ENCODE results near the gene FOXP1. TPM values are rescaled to one million over a fixed set of nuclear protein-coding genes. Genes with fewer than 3 reads are reported as not detected.
A peak's percentile ranks its signal among the peaks of the same experiment; 100 is the strongest.
"Not testable (repeated sequence)": the region's sequence is repeated elsewhere in the genome, so short reads cannot be mapped to it uniquely, and the experiment has no call there.

The FOXP1 gene
- total RNA-seq, 1 donor from 2014 or later, result 128 TPM

DNA sequence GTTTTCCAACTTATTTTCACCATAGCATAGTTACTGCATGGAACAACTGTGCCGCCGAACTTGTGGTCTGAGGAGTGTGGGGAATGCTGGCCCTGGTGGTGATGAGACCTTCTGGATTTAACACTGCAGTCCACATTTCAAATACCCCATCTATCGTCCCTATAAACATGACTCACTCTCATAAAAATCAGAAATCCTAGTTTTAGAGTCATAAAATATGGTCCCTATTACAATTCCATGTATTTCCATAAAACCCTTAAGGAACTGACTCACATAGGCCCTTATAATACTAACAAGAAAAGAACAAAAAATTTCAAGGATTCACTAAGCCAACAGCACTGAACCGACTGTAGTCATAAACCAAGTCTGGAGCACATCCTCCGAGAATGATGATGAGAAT, 147.2 kb downstream of the FOXP1 start:
- H3K4me3 ChIP-seq, result no peak overlapping the region
- H3K4me1 ChIP-seq, result peaks cover 73% of the 10 kb centered on the region
- no peaks in the 10 kb centered on the region for H3K27me3 ChIP-seq
- H3K9me3 ChIP-seq, result no peaks in the 10 kb centered on the region
- no peak for DNase-seq (ENCODE audit: extremely low spot score in 2 of 2)
- TF ChIP-seq POLR2AphosphoS5 (IDR thresholded peaks at IDR 0.05; ENCODE audit: insufficient read depth in 1 of 2, low read depth in 1 of 2), result no peak
- no peak for TF ChIP-seq POLR2A (IDR thresholded peaks at IDR 0.05)
- TF ChIP-seq, protein P1, sequence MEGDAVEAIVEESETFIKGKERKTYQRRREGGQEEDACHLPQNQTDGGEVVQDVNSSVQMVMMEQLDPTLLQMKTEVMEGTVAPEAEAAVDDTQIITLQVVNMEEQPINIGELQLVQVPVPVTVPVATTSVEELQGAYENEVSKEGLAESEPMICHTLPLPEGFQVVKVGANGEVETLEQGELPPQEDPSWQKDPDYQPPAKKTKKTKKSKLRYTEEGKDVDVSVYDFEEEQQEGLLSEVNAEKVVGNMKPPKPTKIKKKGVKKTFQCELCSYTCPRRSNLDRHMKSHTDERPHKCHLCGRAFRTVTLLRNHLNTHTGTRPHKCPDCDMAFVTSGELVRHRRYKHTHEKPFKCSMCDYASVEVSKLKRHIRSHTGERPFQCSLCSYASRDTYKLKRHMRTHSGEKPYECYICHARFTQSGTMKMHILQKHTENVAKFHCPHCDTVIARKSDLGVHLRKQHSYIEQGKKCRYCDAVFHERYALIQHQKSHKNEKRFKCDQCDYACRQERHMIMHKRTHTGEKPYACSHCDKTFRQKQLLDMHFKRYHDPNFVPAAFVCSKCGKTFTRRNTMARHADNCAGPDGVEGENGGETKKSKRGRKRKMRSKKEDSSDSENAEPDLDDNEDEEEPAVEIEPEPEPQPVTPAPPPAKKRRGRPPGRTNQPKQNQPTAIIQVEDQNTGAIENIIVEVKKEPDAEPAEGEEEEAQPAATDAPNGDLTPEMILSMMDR (IDR thresholded peaks at IDR 0.05), result no peak
- intact Hi-C loops (cut with DNase I), result no loop called here
- H3K27ac ChIP-seq, result peak overlapping the region; percentile 40
- no peaks in the 10 kb centered on the region for H3K36me3 ChIP-seq

DNA sequence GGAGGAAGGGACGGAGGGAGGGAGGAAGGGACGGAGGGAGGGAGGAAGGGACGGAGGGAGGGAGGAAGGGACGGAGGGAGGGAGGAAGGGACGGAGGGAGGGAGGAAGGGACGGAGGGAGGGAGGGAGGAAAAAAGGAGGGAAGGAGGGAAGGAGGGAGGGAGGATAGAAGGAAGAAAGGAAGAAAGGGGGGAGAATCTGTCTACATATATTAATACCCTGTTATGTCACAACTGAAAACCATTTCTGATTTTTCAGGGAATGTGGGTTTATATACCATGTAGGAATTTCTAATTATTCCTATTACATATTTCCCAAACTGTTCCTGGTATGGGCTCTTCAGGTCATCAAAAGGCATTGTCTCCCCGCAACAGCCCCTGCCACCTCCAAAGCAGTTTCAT, 147.7 kb downstream of the FOXP1 start:
- H3K36me3 ChIP-seq; H3K9me3 ChIP-seq; H3K27me3 ChIP-seq; intact Hi-C loops (cut with DNase I); H3K4me3 ChIP-seq; DNase-seq (ENCODE audit: extremely low spot score in 2 of 2): not testable (repeated sequence)
- H3K27ac ChIP-seq, result peak overlapping the region; percentile 40
- H3K4me1 ChIP-seq, result peaks cover 73% of the 10 kb centered on the region

DNA sequence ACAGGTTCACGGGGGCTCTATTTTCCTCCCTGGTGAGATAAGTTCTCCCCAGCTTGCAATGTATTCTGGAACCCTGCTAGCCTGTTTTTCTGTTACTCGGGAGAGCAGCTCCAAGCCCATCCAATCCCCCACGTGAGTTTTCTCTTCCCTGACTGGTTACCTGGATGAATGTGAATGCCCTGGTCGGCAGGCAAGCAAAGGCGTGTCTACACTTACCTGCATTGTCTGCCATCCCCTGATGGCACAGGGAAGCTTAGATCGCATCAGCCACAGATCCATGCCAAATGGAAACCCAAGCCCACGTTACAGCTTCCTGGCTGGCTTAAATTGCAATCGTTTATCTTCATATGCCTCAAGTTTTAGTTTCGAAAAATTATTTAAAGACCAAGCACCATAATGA, 149.9 kb downstream of the FOXP1 start:
- Histone ChIP-seq H3K4me3 (no peak overlapping the region), H3K36me3 (no peaks in the 10 kb centered on the region), H3K4me1 (peaks cover 72% of the 10 kb centered on the region), H3K9me3 (no peaks in the 10 kb centered on the region), H3K27ac (no peak overlapping the region), H3K27me3 (no peaks in the 10 kb centered on the region)
- no peak for DNase-seq (ENCODE audit: extremely low spot score in 2 of 2)
- intact Hi-C loops (cut with DNase I), result no loop called here
- TF ChIP-seq POLR2AphosphoS5 (IDR thresholded peaks at IDR 0.05; ENCODE audit: insufficient read depth in 1 of 2, low read depth in 1 of 2) (no peak), POLR2A (IDR thresholded peaks at IDR 0.05) (no peak)
- TF ChIP-seq, protein P1 (IDR thresholded peaks at IDR 0.05), result no peak

DNA sequence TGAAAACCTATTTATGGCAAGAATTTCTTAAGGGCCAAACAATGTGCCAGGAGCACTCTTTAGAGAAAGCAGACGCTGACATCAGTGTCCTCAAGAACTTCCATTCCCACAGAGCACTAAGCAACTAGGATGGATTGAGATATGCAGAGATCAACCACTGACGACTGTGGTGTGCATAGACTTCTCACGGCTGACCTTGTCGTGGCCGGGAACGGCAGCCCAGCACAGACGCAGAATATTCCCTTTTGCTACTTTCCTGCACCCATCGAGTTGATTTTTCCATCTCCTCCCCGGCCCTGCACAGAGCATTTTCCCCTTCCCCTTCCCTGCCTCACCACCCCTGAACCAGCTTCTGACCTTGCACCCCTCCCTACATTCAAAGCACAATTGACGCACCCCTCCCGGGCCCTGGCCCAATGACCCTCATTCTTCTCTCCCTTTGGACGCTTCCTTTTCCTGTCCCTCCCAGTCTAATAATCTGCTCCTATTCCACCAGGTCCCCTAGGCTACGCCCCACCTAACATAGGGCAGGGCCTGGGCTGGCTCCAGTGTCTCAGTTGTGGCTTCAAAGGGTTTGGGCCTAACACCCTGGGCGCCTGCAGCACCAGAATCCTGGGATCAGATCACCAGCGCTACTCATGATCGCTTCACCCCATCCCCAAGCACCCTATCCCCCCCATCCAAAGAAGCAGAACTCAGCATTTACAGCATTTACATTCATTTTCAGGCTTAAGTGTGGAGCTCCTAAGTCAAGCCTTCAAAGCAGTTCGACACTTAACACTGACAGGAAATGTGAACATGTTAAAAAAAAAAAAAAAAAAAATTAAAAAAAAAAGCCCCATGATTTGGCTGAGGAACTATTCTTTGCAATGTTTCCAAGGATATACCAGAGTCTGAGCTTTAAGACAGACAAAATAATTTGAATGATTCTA, 151.2 kb downstream of the FOXP1 start:
- H3K27me3 ChIP-seq, result no peaks in the 10 kb centered on the region
- peaks cover 69% of the 10 kb centered on the region for H3K4me1 ChIP-seq
- H3K9me3 ChIP-seq, result no peaks in the 10 kb centered on the region
- DNase-seq (ENCODE audit: extremely low spot score in 2 of 2), result no peak
- no peaks in the 10 kb centered on the region for H3K36me3 ChIP-seq
- H3K27ac ChIP-seq, result no peak overlapping the region
- TF ChIP-seq POLR2A (IDR thresholded peaks at IDR 0.05) (no peak), POLR2AphosphoS5 (IDR thresholded peaks at IDR 0.05; ENCODE audit: insufficient read depth in 1 of 2, low read depth in 1 of 2) (no peak)
- TF ChIP-seq, protein P1 (IDR thresholded peaks at IDR 0.05), result no peak
- no peak overlapping the region for H3K4me3 ChIP-seq
- intact Hi-C loops (cut with DNase I), result no loop called here

DNA sequence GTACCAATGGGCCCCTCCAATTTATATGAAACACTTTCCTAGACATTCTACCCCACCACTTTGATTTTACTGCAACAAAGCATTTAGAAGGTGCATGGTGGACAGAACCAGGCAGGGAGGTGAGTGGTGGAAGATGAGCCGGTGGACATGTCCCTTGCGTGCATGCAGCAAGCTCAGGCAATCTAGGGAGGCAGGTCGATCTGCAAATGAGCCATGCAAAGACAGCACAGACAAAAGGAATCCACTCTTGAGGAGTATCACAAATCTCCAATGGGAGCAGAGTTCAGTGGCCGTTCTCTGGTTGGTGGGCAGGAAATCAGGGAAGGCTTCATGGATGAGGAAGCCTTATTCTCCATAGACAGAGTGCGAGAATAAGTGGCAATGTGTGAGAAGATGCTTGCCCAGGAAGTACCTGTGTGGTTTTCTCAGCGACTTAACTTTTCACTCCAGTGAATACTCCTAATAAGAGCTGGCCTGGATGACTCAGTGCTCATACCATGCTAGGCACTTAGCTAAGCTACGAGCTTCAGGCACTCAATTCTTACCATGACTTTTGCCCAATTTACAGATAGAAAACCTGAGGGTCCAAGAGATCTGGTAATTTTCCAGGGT, 152.5 kb downstream of the FOXP1 start:
- TF ChIP-seq POLR2A (IDR thresholded peaks at IDR 0.05) (no peak), POLR2AphosphoS5 (IDR thresholded peaks at IDR 0.05; ENCODE audit: insufficient read depth in 1 of 2, low read depth in 1 of 2) (no peak)
- TF ChIP-seq, protein P1 (IDR thresholded peaks at IDR 0.05), result no peak
- H3K27ac ChIP-seq, result no peak overlapping the region
- no peak for DNase-seq (ENCODE audit: extremely low spot score in 2 of 2)
- peaks cover 58% of the 10 kb centered on the region for H3K4me1 ChIP-seq
- no peak overlapping the region for H3K4me3 ChIP-seq
- intact Hi-C loops (cut with DNase I), result no loop called here
- no peaks in the 10 kb centered on the region for H3K27me3 ChIP-seq
- H3K36me3 ChIP-seq, result no peaks in the 10 kb centered on the region
- H3K9me3 ChIP-seq, result no peaks in the 10 kb centered on the region
